Measurements from ENCODE around the gene UBE3A. TPM values are rescaled to one million over a fixed set of nuclear protein-coding genes. Genes with fewer than 3 reads are reported as not detected.
A peak's percentile ranks its signal among the peaks of the same experiment; 100 is the strongest.

Gene UBE3A
- 10 to 100 TPM; 56.9 to 79.2 (median 65.7) TPM for total RNA-seq

GRCh38 chr15:25438601-25439368, at the start of gene UBE3A:
Gene UBE3A (minus strand): TSS chr15:25439024. CDS start chr15:25409107, 29,917 bp downstream.
- H3K4me3 ChIP-seq (ENCODE audit: low read depth, poor library complexity, severe bottlenecking): peak within 1 kb of the TSS; percentile 98
- DNase-seq (ENCODE audit: low spot score in 2 of 2): peak; percentile 81 to 97
- TF ChIP-seq, protein P1, sequence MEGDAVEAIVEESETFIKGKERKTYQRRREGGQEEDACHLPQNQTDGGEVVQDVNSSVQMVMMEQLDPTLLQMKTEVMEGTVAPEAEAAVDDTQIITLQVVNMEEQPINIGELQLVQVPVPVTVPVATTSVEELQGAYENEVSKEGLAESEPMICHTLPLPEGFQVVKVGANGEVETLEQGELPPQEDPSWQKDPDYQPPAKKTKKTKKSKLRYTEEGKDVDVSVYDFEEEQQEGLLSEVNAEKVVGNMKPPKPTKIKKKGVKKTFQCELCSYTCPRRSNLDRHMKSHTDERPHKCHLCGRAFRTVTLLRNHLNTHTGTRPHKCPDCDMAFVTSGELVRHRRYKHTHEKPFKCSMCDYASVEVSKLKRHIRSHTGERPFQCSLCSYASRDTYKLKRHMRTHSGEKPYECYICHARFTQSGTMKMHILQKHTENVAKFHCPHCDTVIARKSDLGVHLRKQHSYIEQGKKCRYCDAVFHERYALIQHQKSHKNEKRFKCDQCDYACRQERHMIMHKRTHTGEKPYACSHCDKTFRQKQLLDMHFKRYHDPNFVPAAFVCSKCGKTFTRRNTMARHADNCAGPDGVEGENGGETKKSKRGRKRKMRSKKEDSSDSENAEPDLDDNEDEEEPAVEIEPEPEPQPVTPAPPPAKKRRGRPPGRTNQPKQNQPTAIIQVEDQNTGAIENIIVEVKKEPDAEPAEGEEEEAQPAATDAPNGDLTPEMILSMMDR (IDR thresholded peaks at IDR 0.05): no peak
- TF ChIP-seq POLR2A (IDR thresholded peaks at IDR 0.05): peak in 1 of 2 donors; percentile 2
- WGBS, 2 donors: 0% methylated on average over 19 to 31 of the region's 97 CpGs
- intact Hi-C loops (cut with DNase I; ENCODE audit: low total_unique reads): no loop called here

DNA sequence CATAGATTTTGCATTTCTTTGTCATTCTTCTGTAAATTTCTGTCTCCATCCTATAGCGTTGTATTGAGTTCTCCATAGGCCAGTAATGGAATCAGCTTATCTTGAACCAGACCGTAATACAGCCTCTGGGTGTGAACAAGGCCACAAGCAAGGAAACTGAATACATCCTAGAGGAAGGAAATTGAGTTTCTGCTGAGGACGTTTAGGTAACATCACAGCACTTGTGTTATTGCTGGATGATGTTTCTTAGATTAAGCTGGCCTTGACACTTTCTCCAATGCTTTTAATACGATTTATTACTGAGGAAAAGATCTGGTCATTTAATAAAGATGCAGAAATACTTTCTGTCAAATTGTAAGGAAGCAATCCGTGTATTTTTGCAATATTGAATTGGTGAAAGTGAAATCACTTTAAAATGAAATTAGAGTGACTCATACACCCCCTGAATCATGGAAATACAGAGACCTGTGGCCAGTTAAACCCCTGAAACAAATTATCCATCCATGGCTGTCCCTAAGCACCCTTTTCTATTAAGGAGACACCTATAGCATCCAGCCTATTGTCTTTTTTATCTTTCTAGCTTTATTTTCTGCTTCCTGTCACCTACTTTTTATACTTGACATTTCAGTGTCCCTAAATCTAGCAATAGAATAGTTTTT, 48.5 kb upstream of the UBE3A start:
- WGBS, 2 donors: 66% methylated on average over 5 of the region's 5 CpGs
- intact Hi-C loops (cut with DNase I; ENCODE audit: low total_unique reads): no loop called here

GRCh38 chr15:25486051-25486450, 47.2 kb upstream of the UBE3A start:
- intact Hi-C loops (cut with DNase I; ENCODE audit: low total_unique reads): no loop called here
- 86 to 87% methylated on average over 1 of the region's 1 CpG for WGBS, 2 donors
- DNase-seq (ENCODE audit: low spot score in 2 of 2): no peak
- TF ChIP-seq POLR2A (IDR thresholded peaks at IDR 0.05): no peak
- TF ChIP-seq, protein P1 (IDR thresholded peaks at IDR 0.05): no peak
- H3K4me3 ChIP-seq (ENCODE audit: low read depth, poor library complexity, severe bottlenecking): no peak overlapping the region

More for the DNA sequence above, 48.5 kb upstream of the UBE3A start:
- TF ChIP-seq, protein P1 (IDR thresholded peaks at IDR 0.05): no peak
- TF ChIP-seq POLR2A (IDR thresholded peaks at IDR 0.05): no peak
- H3K4me3 ChIP-seq (ENCODE audit: low read depth, poor library complexity, severe bottlenecking): no peak overlapping the region
- no peak for DNase-seq (ENCODE audit: low spot score in 2 of 2)

DNA sequence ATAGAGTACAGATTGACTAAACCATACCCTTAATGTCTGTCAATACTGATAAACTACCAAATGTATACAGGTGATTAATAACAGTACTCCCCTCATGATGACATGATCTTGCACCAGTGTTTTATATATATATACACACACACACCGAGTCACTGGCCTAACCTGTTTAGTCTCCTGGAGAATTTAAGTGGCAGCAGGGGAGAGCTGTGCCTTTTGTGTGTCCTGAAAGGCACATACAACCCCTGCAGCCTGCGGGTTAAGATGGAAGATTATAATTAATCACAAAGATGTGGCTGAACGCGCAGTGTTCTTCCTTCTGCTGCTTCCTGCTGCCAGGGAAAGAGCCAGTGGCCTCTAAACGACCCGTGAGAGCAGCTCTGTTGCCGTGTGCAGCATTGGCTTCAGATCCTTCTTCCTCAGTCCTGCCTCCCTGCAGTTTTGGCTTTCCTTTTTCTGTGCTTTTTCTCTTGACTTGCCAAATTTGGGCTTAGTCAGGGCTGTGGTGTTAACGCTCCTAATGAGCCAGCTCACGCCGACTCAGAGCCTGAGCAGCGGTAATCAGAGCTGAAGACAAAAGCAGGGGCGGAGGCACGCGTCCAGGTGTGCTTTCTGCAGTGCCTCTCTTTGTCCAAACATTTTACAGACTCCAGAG, 42.5 kb upstream of the UBE3A start:
- H3K4me3 ChIP-seq (ENCODE audit: low read depth, poor library complexity, severe bottlenecking): no peak overlapping the region
- intact Hi-C loops (cut with DNase I; ENCODE audit: low total_unique reads): no loop called here
- TF ChIP-seq, protein P1 (IDR thresholded peaks at IDR 0.05): no peak
- no peak for TF ChIP-seq POLR2A (IDR thresholded peaks at IDR 0.05)
- 7 to 11% methylated on average over 14 of the region's 14 CpGs for WGBS, 2 donors
- DNase-seq (ENCODE audit: low spot score in 2 of 2): no peak

GRCh38 chr15:25478313-25478712, 39.5 kb upstream of the UBE3A start:
- WGBS, 2 donors: 87 to 92% methylated on average over 3 of the region's 3 CpGs
- H3K4me3 ChIP-seq (ENCODE audit: low read depth, poor library complexity, severe bottlenecking): no peak overlapping the region
- no peak for DNase-seq (ENCODE audit: low spot score in 2 of 2)
- TF ChIP-seq, protein P1 (IDR thresholded peaks at IDR 0.05): no peak
- TF ChIP-seq POLR2A (IDR thresholded peaks at IDR 0.05): no peak
- intact Hi-C loops (cut with DNase I; ENCODE audit: low total_unique reads): no loop called here

Data from lower leg skin (tissue), 4 donors.